ENCODE results near the gene PTPN1. TPM values are rescaled to one million over a fixed set of nuclear protein-coding genes. Genes with fewer than 3 reads are reported as not detected.
A peak's percentile ranks its signal among the peaks of the same experiment; 100 is the strongest.

The PTPN1 gene
- total and polyA plus RNA-seq, 2 of the 13 experiments (the other 11 are each of a cell fraction or from before 2014, with no cell fraction given): 17.7 to 37.2 TPM

DNA sequence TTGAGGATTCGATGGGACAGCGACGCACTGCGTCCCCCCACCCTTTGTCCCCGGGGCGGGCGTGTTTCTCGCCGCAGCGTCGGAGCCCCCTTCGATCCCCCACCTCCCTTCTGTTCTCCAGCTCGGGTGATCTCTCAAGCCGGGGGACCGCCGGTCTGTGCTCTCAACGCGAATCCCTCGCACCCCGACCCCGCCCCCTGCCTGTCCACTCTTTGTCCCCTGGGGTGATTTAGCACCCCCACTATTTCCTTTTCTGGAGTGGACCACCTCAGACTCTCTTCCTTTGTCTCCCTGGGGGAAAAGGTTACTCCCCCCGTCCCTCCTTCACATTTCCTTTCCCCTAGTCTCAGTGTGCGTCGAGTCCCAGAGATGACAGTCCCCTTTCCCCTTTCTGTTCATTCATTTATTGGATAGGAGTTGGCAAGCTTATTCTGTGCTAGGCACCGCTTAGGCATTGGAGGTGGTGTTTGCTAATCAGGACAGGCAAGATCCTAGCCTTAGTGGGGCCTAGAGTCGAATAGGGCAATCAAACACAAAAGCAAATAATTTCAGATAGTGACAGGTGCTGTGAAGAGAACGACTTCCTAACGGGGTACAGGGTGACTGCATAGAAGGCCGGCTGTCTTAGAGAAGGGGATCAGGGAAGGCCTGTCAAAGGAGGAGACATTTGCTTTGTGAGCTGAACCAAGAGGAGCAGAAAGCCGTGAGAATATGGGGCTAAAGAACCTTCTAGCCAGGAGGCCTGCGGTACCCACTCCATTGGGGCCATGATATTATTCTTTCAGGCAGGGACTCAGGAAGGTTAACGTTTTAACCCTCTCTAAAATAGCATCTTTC lies 741 bp downstream of the PTPN1 start (continued):
- TF ChIP-seq, protein P1, sequence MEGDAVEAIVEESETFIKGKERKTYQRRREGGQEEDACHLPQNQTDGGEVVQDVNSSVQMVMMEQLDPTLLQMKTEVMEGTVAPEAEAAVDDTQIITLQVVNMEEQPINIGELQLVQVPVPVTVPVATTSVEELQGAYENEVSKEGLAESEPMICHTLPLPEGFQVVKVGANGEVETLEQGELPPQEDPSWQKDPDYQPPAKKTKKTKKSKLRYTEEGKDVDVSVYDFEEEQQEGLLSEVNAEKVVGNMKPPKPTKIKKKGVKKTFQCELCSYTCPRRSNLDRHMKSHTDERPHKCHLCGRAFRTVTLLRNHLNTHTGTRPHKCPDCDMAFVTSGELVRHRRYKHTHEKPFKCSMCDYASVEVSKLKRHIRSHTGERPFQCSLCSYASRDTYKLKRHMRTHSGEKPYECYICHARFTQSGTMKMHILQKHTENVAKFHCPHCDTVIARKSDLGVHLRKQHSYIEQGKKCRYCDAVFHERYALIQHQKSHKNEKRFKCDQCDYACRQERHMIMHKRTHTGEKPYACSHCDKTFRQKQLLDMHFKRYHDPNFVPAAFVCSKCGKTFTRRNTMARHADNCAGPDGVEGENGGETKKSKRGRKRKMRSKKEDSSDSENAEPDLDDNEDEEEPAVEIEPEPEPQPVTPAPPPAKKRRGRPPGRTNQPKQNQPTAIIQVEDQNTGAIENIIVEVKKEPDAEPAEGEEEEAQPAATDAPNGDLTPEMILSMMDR (CRISPR knock-in tag; IDR thresholded peaks at IDR 0.05): no peak
- TF ChIP-seq ZNF431 (CRISPR knock-in tag; IDR thresholded peaks at IDR 0.05; ENCODE audit: borderline replicate concordance, low read depth): no peak
- TF ChIP-seq SAFB2 (CRISPR knock-in tag; IDR thresholded peaks at IDR 0.05; ENCODE audit: borderline replicate concordance, low read depth): 0 out of 2 replicates have a peak, but pooled peaks have one; percentile 5
- TF ChIP-seq, protein P2, sequence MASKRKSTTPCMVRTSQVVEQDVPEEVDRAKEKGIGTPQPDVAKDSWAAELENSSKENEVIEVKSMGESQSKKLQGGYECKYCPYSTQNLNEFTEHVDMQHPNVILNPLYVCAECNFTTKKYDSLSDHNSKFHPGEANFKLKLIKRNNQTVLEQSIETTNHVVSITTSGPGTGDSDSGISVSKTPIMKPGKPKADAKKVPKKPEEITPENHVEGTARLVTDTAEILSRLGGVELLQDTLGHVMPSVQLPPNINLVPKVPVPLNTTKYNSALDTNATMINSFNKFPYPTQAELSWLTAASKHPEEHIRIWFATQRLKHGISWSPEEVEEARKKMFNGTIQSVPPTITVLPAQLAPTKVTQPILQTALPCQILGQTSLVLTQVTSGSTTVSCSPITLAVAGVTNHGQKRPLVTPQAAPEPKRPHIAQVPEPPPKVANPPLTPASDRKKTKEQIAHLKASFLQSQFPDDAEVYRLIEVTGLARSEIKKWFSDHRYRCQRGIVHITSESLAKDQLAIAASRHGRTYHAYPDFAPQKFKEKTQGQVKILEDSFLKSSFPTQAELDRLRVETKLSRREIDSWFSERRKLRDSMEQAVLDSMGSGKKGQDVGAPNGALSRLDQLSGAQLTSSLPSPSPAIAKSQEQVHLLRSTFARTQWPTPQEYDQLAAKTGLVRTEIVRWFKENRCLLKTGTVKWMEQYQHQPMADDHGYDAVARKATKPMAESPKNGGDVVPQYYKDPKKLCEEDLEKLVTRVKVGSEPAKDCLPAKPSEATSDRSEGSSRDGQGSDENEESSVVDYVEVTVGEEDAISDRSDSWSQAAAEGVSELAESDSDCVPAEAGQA (IDR thresholded peaks at IDR 0.05; ENCODE audit: low read depth): no peak
- TF ChIP-seq, protein P2 (CRISPR knock-in tag; IDR thresholded peaks at IDR 0.05; ENCODE audit: borderline replicate concordance): no peak
- TF ChIP-seq CCAR2 (optimal IDR thresholded peaks at IDR 0.05; ENCODE audit: low read depth, low read length): peak; percentile 21
- TF ChIP-seq, protein P3, sequence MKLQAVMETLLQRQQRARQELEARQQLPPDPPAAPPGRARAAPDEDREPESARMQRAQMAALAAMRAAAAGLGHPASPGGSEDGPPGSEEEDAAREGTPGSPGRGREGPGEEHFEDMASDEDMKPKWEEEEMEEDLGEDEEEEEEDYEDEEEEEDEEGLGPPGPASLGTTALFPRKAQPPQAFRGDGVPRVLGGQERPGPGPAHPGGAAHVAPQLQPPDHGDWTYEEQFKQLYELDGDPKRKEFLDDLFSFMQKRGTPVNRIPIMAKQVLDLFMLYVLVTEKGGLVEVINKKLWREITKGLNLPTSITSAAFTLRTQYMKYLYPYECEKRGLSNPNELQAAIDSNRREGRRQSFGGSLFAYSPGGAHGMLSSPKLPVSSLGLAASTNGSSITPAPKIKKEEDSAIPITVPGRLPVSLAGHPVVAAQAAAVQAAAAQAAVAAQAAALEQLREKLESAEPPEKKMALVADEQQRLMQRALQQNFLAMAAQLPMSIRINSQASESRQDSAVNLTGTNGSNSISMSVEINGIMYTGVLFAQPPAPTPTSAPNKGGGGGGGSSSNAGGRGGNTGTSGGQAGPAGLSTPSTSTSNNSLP (IDR thresholded peaks at IDR 0.05; ENCODE audit: low read depth, low read length): peak; percentile 7; the same call in 1 of the 2 replicates
- TF ChIP-seq, protein P4, sequence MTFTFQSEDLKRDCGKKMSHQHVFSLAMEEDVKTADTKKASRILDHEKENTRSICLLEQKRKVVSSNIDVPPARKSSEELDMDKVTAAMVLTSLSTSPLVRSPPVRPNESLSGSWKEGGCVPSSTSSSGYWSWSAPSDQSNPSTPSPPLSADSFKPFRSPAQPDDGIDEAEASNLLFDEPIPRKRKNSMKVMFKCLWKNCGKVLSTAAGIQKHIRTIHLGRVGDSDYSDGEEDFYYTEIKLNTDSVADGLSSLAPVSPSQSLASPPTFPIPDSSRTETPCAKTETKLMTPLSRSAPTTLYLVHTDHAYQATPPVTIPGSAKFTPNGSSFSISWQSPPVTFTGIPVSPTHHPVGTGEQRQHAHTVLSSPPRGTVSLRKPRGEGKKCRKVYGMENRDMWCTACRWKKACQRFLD (CRISPR knock-in tag; IDR thresholded peaks at IDR 0.05; ENCODE audit: borderline replicate concordance): no peak
- no peak for TF ChIP-seq SNAI1 (CRISPR knock-in tag; IDR thresholded peaks at IDR 0.05; ENCODE audit: borderline replicate concordance)
- no peak for TF ChIP-seq ZSCAN9 (CRISPR knock-in tag; IDR thresholded peaks at IDR 0.05; ENCODE audit: borderline replicate concordance)
- TF ChIP-seq ZNF24 (IDR thresholded peaks at IDR 0.05): no peak
- TF ChIP-seq HNRNPK (IDR thresholded peaks at IDR 0.05; ENCODE audit: low read depth, low read length, poor library complexity, severe bottlenecking): peak; percentile 59
- TF ChIP-seq SAP130 (CRISPR knock-in tag; IDR thresholded peaks at IDR 0.05; ENCODE audit: low read depth): 0 out of 2 replicates have a peak, but pooled peaks have one; percentile 12
- TF ChIP-seq ETV6 (CRISPR knock-in tag; conservative IDR thresholded peaks at IDR 0.05): 0 out of 2 replicates have a peak, but pooled peaks have one; percentile 28
- 0 out of 2 replicates have a peak, but pooled peaks have one; percentile 48 for TF ChIP-seq RBAK (CRISPR knock-in tag; IDR thresholded peaks at IDR 0.05)
- TF ChIP-seq KLF15 (CRISPR knock-in tag; IDR thresholded peaks at IDR 0.05; ENCODE audit: borderline replicate concordance): no peak
- TF ChIP-seq RFXAP (CRISPR knock-in tag; IDR thresholded peaks at IDR 0.05; ENCODE audit: borderline replicate concordance): 0 out of 2 replicates have a peak, but pooled peaks have one; percentile 27
